ENCODE results near the gene BST2.

Gene BST2

GRCh38 chr19:17394891-17395415, 10.5 kb downstream of the BST2 start:
- TF ChIP-seq CTCF (IDR thresholded peaks at IDR 0.05; ENCODE audit: low read depth, low read length, missing control alignments) = peak; percentile 64
- DNase-seq (ENCODE audit: extremely low read depth, low read depth) = no peak
- no peak overlapping the region for H3K4me3 ChIP-seq (replicated peaks; ENCODE audit: low read depth, low read length)

GRCh38 chr19:17393914-17394313, 11.5 kb downstream of the BST2 start, which contains the start of gene CCDC194:
Gene CCDC194 (minus strand): TSS chr19:17394196. CDS start chr19:17394158, 38 bp downstream.
- TF ChIP-seq CTCF (IDR thresholded peaks at IDR 0.05; ENCODE audit: low read depth, low read length, missing control alignments) = no peak
- DNase-seq (ENCODE audit: extremely low read depth, low read depth) = no peak
- no peak within 1 kb of the TSS for H3K4me3 ChIP-seq (replicated peaks; ENCODE audit: low read depth, low read length)

GRCh38 chr19:17393002-17393401, 12.4 kb downstream of the BST2 start:
- no peak overlapping the region for H3K4me3 ChIP-seq (replicated peaks; ENCODE audit: low read depth, low read length)
- TF ChIP-seq CTCF (IDR thresholded peaks at IDR 0.05; ENCODE audit: low read depth, low read length, missing control alignments) = no peak
- no peak for DNase-seq (ENCODE audit: extremely low read depth, low read depth)

GRCh38 chr19:17391371-17392151, 13.9 kb downstream of the BST2 start:
- DNase-seq (ENCODE audit: extremely low read depth, low read depth) = no peak
- peak overlapping the region; percentile 37 for H3K4me3 ChIP-seq (replicated peaks; ENCODE audit: low read depth, low read length)
- no peak for TF ChIP-seq CTCF (IDR thresholded peaks at IDR 0.05; ENCODE audit: low read depth, low read length, missing control alignments)

GRCh38 chr19:17390665-17391370, 14.6 kb downstream of the BST2 start:
- peak; percentile 59 for TF ChIP-seq CTCF (IDR thresholded peaks at IDR 0.05; ENCODE audit: low read depth, low read length, missing control alignments)
- H3K4me3 ChIP-seq (replicated peaks; ENCODE audit: low read depth, low read length) = peak overlapping the region; percentile 48
- DNase-seq (ENCODE audit: extremely low read depth, low read depth) = peak; percentile 62

- no peak for TF ChIP-seq CTCF (IDR thresholded peaks at IDR 0.05; ENCODE audit: low read depth, low read length, missing control alignments)
- peak overlapping the region; percentile 48 for H3K4me3 ChIP-seq (replicated peaks; ENCODE audit: low read depth, low read length)
- no peak for DNase-seq (ENCODE audit: extremely low read depth, low read depth)
These were observed 15.3 kb downstream of the BST2 start for GRCh38 chr19:17389957-17390664.

All from HFF-Myc (cell line).